Stomach (tissue), 9 donors: Measurements from ENCODE around the gene CRACR2A. TPM values are rescaled to one million over a fixed set of nuclear protein-coding genes. Genes with fewer than 3 reads are reported as not detected.

Experiments used
- DNase-seq, 2 donors: peaks; one replicate each; pipeline versions ENCODE4 v3.0.0 to v3.0.0-alpha.2; 2013 to 2019
- H3K27ac ChIP-seq, 5 donors: fragments of 200-600 bp in 4 of 5; sonication (generic) in 4 of 5; one replicate each; pipeline ENCODE4 v1.5.1; 2013 to 2019; ENCODE audit warnings: mild to moderate bottlenecking in 1 of 5, moderate library complexity in 1 of 5
- H3K27me3 ChIP-seq, 3 donors: fragments of 200-600 bp; sonication (generic); one replicate each; pipeline ENCODE4 v1.5.1; 2017 to 2019; ENCODE audit warnings: mixed run types in 1 of 3
- H3K36me3 ChIP-seq, 4 donors: fragments of 200-600 bp; sonication (generic); 1 replicate in 3 of 4; 2 replicates in 1 of 4; pipeline ENCODE4 v1.5.1; 2016 to 2019
- H3K4me1 ChIP-seq, 4 donors: fragments of 200-600 bp; sonication (generic); one replicate each; pipeline ENCODE4 v1.5.1; 2016 to 2019
- H3K4me3 ChIP-seq, 4 donors: fragments of 200-600 bp; sonication (generic) in 3 of 4; one replicate each; pipeline ENCODE4 v1.5.1; 2016 to 2019; ENCODE audit warnings: mild to moderate bottlenecking in 1 of 4
- H3K9me3 ChIP-seq, 4 donors: fragments of 200-600 bp; sonication (generic); one replicate each; pipeline ENCODE4 v1.5.1; 2016 to 2019
- EP300 ChIP-seq: sonication (generic); formaldehyde crosslinking; IDR thresholded peaks from one replicate; pipeline ENCODE4 v1.6.1; 2017; ENCODE audit warnings: antibody characterized with exemption
- POLR2A ChIP-seq, 4 donors: fragments of 450-650 bp; IDR thresholded peaks; one replicate each; pipeline ENCODE4 v1.6.1; 2016; ENCODE audit warnings: antibody characterized with exemption in 4 of 4, control low read depth in 2 of 4, mild to moderate bottlenecking in 1 of 4, moderate library complexity in 1 of 4
- POLR2AphosphoS5 ChIP-seq, 3 donors: sonication (generic); formaldehyde crosslinking; IDR thresholded peaks; one replicate each; pipeline ENCODE4 v1.6.1; 2016; ENCODE audit warnings: antibody characterized with exemption in 3 of 3
- WGBS, 5 donors: extraction: QIAGEN DNeasy Blood & Tissue Kit in 3 of 5; methylation state at CpG; one replicate each; pipeline versions ENCODE4 v1.1.5 to v1.1.7; 2013 to 2018; 5-methylcytosine and 5-hydroxymethylcytosine counted together
- intact Hi-C: fragments of 100-400 bp; cut with DNase I; formaldehyde crosslinking; loops from one replicate; pipeline ENCODE4 v1.15.1; 2023; ENCODE audit warnings: low total_unique reads
- polyA plus RNA-seq, 3 donors: library from polyadenylated mRNA; stranded (reverse); fragments of 200-250 nt; gene quantifications; one replicate each; pipeline ENCODE4 v1.2.3, GENCODE V29; 2013
- total RNA-seq, 5 donors: library from RNA; depleted of rRNA; stranded (reverse); fragments of >200 nt; gene quantifications; one replicate each; pipeline versions ENCODE4 v1.1.0 to v1.2.3, GENCODE V29; 2014 to 2016
- TF ChIP-seq, protein P1 (sequence below), 7 experiments: fragments of 450-650 bp in 4 of 7; fragments of 200-600 bp in 3 of 7; sonication (generic) in 3 of 7; IDR thresholded peaks; one replicate each; pipeline ENCODE4 v1.5.1; 2016 to 2019; ENCODE audit warnings: antibody characterized with exemption in 7 of 7, control low read depth in 2 of 7, mild to moderate bottlenecking in 1 of 7
- donor health status: healthy with polysubstance abuse.
- donor health status: Bipolar disorder and iron deficiency.
- donor health status: healthy.

The CRACR2A gene
- total and polyA plus RNA-seq, 8 donors: 0.15 to 66.6 (median 3.1) TPM

DNA sequence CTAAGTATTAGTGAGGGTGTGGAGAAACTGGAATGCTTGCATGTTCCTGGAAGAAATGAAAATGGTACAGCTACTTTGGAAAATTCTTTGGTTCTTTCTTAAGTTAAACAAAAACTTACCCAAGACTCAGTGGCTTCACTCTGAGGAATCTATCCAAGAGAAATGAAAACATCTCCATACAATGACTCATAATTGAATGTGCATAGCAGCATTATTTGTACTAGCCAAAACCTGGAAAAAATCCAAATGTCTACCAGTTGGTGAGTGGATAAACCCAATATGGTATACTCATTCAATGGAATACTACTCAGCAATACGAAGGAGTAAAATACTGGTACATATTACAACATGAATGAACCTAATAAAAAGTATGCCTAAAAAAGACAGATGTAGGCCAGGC, 18.0 kb upstream of the CRACR2A start:
- H3K27ac ChIP-seq: no peak overlapping the region
- H3K4me1 ChIP-seq: no peaks in the 10 kb centered on the region
- intact Hi-C loops: loop anchor here (10.0 kb wide), 1 partner anchor 116 kb away; no protein-coding TSS in a partner anchor
- 88 to 97% (median 94%) methylated on average over 1 of the region's 1 CpG for WGBS, 5 donors
- no peak for DNase-seq
- no peak overlapping the region for H3K4me3 ChIP-seq
- H3K36me3 ChIP-seq: no peaks in the 10 kb centered on the region
- no peaks in the 10 kb centered on the region for H3K27me3 ChIP-seq
- TF ChIP-seq POLR2A (IDR thresholded peaks at IDR 0.05) (no peak), POLR2AphosphoS5 (IDR thresholded peaks at IDR 0.05) (no peak), EP300 (no peak)
- TF ChIP-seq, protein P1, sequence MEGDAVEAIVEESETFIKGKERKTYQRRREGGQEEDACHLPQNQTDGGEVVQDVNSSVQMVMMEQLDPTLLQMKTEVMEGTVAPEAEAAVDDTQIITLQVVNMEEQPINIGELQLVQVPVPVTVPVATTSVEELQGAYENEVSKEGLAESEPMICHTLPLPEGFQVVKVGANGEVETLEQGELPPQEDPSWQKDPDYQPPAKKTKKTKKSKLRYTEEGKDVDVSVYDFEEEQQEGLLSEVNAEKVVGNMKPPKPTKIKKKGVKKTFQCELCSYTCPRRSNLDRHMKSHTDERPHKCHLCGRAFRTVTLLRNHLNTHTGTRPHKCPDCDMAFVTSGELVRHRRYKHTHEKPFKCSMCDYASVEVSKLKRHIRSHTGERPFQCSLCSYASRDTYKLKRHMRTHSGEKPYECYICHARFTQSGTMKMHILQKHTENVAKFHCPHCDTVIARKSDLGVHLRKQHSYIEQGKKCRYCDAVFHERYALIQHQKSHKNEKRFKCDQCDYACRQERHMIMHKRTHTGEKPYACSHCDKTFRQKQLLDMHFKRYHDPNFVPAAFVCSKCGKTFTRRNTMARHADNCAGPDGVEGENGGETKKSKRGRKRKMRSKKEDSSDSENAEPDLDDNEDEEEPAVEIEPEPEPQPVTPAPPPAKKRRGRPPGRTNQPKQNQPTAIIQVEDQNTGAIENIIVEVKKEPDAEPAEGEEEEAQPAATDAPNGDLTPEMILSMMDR (IDR thresholded peaks at IDR 0.05): no peak
- no peaks in the 10 kb centered on the region for H3K9me3 ChIP-seq

DNA sequence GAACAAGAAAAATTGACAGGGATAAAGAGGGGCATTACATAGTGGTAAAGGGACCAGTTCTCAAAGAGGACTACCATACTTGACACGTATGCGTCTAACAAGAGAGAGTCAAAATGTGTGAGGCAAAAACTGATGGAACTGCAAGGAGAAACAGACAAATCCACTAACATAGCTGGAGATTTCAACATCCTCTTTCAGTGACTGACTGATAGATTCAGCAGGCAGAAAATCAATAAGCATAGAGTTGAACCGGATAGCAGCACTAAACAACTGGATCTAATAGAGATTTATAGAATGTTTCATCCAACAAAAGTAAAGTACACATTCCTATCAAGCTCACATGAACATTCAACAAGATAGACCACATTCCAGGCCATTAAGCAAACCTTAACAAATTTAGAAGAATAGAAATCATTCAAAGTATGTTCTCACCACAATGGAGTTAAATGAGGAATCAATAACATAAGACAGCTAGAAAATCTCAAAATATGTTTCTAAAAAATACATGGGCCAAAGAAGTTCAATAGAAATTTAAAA, 16.1 kb upstream of the CRACR2A start:
- Histone ChIP-seq H3K27ac (no peak overlapping the region), H3K9me3 (no peaks in the 10 kb centered on the region), H3K36me3 (no peaks in the 10 kb centered on the region), H3K4me1 (no peaks in the 10 kb centered on the region), H3K27me3 (no peaks in the 10 kb centered on the region), H3K4me3 (no peak overlapping the region)
- TF ChIP-seq, protein P1 (IDR thresholded peaks at IDR 0.05): no peak
- TF ChIP-seq POLR2A (IDR thresholded peaks at IDR 0.05): no peak
- TF ChIP-seq EP300: no peak
- no peak for TF ChIP-seq POLR2AphosphoS5 (IDR thresholded peaks at IDR 0.05)
- intact Hi-C loops: no loop called here
- WGBS, 5 donors: 45 to 71% (median 53%) methylated on average over 3 of the region's 3 CpGs
- no peak for DNase-seq

DNA sequence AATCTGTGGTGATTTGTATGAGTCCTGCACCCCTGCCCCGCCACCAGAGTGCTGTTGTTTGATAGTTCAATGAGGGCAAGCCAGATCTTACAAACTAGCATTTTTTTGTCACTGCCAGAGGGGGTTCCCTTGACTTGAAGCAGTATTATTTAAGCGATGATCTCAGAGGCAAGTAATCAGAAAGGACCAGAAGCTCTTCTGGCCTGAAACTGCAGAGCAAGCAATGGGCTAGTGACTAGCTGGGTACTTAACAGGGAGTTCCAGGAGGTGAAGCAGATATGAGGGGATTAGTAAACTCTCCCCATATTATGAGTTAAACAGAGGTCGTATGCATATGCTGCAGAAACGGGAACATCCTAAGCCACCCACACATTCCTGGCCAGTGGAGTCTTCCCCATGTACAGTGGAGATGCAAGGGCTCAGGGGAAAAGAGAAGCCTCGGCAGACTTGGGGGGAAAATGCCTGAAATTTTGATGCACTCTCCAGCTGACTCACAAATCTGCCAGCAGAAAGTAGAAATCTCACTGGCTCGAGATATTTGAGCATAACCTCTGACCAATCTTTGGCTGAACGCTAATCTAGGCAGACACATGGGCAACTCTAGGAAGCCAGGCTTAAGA, 8.3 kb upstream of the CRACR2A start:
- TF ChIP-seq POLR2AphosphoS5 (IDR thresholded peaks at IDR 0.05): no peak
- no peak for TF ChIP-seq POLR2A (IDR thresholded peaks at IDR 0.05)
- TF ChIP-seq EP300: no peak
- TF ChIP-seq, protein P1 (IDR thresholded peaks at IDR 0.05): no peak
- Histone ChIP-seq H3K4me1 (peaks cover 0 to 15% (median 12%) of the 10 kb centered on the region in 4 donors), H3K9me3 (no peaks in the 10 kb centered on the region), H3K4me3 (no peak overlapping the region), H3K27ac (no peak overlapping the region), H3K27me3 (no peaks in the 10 kb centered on the region), H3K36me3 (no peaks in the 10 kb centered on the region)
- WGBS, 5 donors: 60 to 76% (median 67%) methylated on average over 6 to 7 of the region's 7 CpGs
- intact Hi-C loops: no loop called here
- no peak for DNase-seq

DNA sequence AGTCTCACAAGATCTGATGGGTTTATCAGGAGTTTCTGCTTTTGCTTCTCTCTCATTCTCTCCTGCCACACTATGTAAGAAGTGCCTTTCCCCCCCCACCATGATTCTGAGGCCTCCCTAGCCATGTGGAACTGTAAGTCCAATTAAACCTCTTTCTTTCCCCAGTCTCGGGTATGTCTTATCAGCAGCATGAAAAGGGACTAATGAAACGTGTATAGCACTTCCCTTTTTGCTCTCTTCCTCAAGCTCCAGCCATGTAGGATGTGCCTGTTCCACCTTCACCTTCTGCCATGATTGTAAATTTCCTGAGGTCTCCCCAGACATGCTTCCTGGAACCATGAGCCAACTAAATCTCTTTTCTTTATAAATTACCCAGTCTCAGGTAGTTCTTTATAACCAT, 7.0 kb upstream of the CRACR2A start:
- intact Hi-C loops: no loop called here
- H3K4me1 ChIP-seq: peaks cover 0 to 21% (median 12%) of the 10 kb centered on the region in 4 donors
- TF ChIP-seq POLR2AphosphoS5 (IDR thresholded peaks at IDR 0.05) (no peak), EP300 (no peak), POLR2A (IDR thresholded peaks at IDR 0.05) (no peak)
- TF ChIP-seq, protein P1 (IDR thresholded peaks at IDR 0.05): no peak
- H3K36me3 ChIP-seq: no peaks in the 10 kb centered on the region
- no peak overlapping the region for H3K27ac ChIP-seq
- DNase-seq: no peak
- no peaks in the 10 kb centered on the region for H3K9me3 ChIP-seq
- H3K27me3 ChIP-seq: no peaks in the 10 kb centered on the region
- 41 to 67% (median 48%) methylated on average over 2 of the region's 2 CpGs for WGBS, 5 donors
- no peak overlapping the region for H3K4me3 ChIP-seq
